GM18517 (cell line): ENCODE measurements around the gene EOLA1.
A peak's percentile ranks its signal among the peaks of the same experiment; 100 is the strongest.
"Not testable (repeated sequence)": the region's sequence is repeated elsewhere in the genome, so short reads cannot be mapped to it uniquely, and the experiment has no call there.

ENCODE experiments used
- ATAC-seq: cut with Tn5 transposase; IDR thresholded peaks from one replicate; pipeline ENCODE4 v1.9.1; 2021; ENCODE audit warnings: mild to moderate bottlenecking, moderate library complexity; ENCODE audit not compliant: unreplicated experiment

The EOLA1 gene

GRCh38 chrX:149541521-149542047, 772 bp downstream of the EOLA1 start:
- ATAC-seq: no peak

GRCh38 chrX:149545545-149546543, 5.0 kb downstream of the EOLA1 start:
- not testable (repeated sequence) for ATAC-seq

GRCh38 chrX:149546962-149547361, 6.2 kb downstream of the EOLA1 start:
- ATAC-seq: not testable (repeated sequence)

- not testable (repeated sequence) for ATAC-seq
Observed at GRCh38 chrX:149547782-149548181, 7.0 kb downstream of the EOLA1 start.

- not testable (repeated sequence) for ATAC-seq
Observed at GRCh38 chrX:149549701-149550100, 8.9 kb downstream of the EOLA1 start, which contains the start of gene HSFX3. TSS of gene HSFX3 (minus strand) at chrX:149549924. CDS start at chrX:149549852, 72 bp downstream.

GRCh38 chrX:149550454-149550853, 9.6 kb downstream of the EOLA1 start:
- not testable (repeated sequence) for ATAC-seq

- not testable (repeated sequence) for ATAC-seq
Observed at GRCh38 chrX:149551245-149551938, 10.6 kb downstream of the EOLA1 start.

- not testable (repeated sequence) for ATAC-seq
Observed at GRCh38 chrX:149551939-149552248, 11.1 kb downstream of the EOLA1 start.

- not testable (repeated sequence) for ATAC-seq
Observed at GRCh38 chrX:149555251-149555650, 14.4 kb downstream of the EOLA1 start.

- ATAC-seq: no peak
Observed at GRCh38 chrX:149563359-149563758, 22.5 kb downstream of the EOLA1 start.

GRCh38 chrX:149567621-149568417, 27.0 kb downstream of the EOLA1 start:
- ATAC-seq: no peak

- ATAC-seq: no peak
Observed at GRCh38 chrX:149568701-149569296, 28.0 kb downstream of the EOLA1 start.

GRCh38 chrX:149569770-149570169, 29.0 kb downstream of the EOLA1 start:
- no peak for ATAC-seq

GRCh38 chrX:149570668-149571067, 29.9 kb downstream of the EOLA1 start:
- no peak for ATAC-seq

GRCh38 chrX:149571770-149572169, 31.0 kb downstream of the EOLA1 start:
- ATAC-seq: no peak

- no peak for ATAC-seq
Observed at GRCh38 chrX:149572743-149573142, 31.9 kb downstream of the EOLA1 start.

GRCh38 chrX:149573456-149573855, 32.6 kb downstream of the EOLA1 start:
- ATAC-seq: peak; percentile 100

- not testable (repeated sequence) for ATAC-seq
Observed at GRCh38 chrX:149585631-149586030, 44.8 kb downstream of the EOLA1 start.

GRCh38 chrX:149587359-149587758, 46.5 kb downstream of the EOLA1 start, which contains the start of gene MAGEA9B:
TSS of gene MAGEA9B (minus strand) at chrX:149587459. CDS start at chrX:149583179, 4,280 bp downstream.
- not testable (repeated sequence) for ATAC-seq

GRCh38 chrX:149590993-149591392, 50.2 kb downstream of the EOLA1 start:
- not testable (repeated sequence) for ATAC-seq
